Measurements from ENCODE around the gene B3GAT1. TPM values are rescaled to one million over a fixed set of nuclear protein-coding genes. Genes with fewer than 3 reads are reported as not detected.

B3GAT1 gene
- total RNA-seq, 1 donor, result not detected

DNA sequence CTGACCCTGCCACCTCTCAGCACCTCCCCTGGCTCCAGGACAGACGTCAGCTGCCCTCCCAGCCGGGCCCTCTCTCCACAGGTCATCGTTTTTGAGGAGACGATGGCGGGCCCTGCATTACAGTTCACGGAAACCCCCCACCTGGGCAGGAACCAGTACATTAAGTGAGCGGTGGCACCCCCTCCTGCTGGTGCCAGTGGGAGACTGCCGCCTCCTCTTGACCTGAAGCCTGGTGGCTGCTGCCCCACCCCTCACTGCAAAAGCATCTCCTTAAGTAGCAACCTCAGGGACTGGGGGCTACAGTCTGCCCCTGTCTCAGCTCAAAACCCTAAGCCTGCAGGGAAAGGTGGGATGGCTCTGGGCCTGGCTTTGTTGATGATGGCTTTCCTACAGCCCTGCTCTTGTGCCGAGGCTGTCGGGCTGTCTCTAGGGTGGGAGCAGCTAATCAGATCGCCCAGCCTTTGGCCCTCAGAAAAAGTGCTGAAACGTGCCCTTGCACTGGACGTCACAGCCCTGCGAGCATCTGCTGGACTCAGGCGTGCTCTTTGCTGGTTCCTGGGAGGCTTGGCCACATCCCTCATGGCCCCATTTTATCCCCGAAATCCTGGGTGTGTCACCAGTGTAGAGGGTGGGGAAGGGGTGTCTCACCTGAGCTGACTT is 37.0 kb downstream of the B3GAT1 start:
- Histone ChIP-seq H3K27ac (ENCODE audit: low read depth, low read length) (no peak overlapping the region), H4K20me1 (ENCODE audit: insufficient read depth, low read length) (no peaks in the 10 kb centered on the region), H3K36me3 (ENCODE audit: insufficient read depth, low read length) (no peaks in the 10 kb centered on the region), H3K27me3 (ENCODE audit: insufficient read depth, low read length) (no peaks in the 10 kb centered on the region), H3K4me2 (ENCODE audit: insufficient read depth, low read length) (no peak overlapping the region), H3K9me3 (ENCODE audit: low read depth, low read length) (no peaks in the 10 kb centered on the region), H3K4me1 (ENCODE audit: insufficient read depth, low read length) (no peaks in the 10 kb centered on the region), H3K4me3 (ENCODE audit: insufficient read depth, low read length) (no peak overlapping the region), H2AFZ (ENCODE audit: low read length) (no peak overlapping the region), H3K79me2 (ENCODE audit: insufficient read depth, low read length) (no peaks in the 10 kb centered on the region)
- peak; percentile 83 for DNase-seq (ENCODE audit: insufficient read length, low spot score, missing footprints)
- TF ChIP-seq CTCF (IDR thresholded peaks at IDR 0.05; ENCODE audit: extremely low read depth, low read depth, low read length), result no peak

DNA sequence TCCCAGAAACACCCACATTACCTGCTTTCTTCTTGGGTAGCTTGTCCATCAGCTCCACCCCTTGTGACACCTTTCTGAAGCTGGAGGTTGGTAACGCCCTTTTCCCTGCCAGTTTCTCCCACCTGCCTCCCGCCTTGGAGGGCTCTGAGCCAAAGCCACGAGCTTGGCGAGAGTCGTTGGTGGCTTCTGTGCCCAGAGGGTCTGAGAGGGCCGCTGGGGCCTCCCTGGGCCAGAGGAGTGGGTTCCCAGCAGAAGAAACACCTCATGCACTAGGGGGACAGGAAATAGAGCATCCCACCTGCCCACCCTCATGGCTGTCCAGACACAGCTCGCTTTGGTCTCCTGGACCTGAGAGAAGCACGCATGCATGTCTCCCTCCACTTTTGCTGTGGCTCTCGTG is 37.9 kb downstream of the B3GAT1 start:
- DNase-seq (ENCODE audit: insufficient read length, low spot score, missing footprints), result peak; percentile 72
- H3K79me2 ChIP-seq (ENCODE audit: insufficient read depth, low read length), result no peaks in the 10 kb centered on the region
- no peaks in the 10 kb centered on the region for H3K27me3 ChIP-seq (ENCODE audit: insufficient read depth, low read length)
- no peaks in the 10 kb centered on the region for H3K9me3 ChIP-seq (ENCODE audit: low read depth, low read length)
- H4K20me1 ChIP-seq (ENCODE audit: insufficient read depth, low read length), result no peaks in the 10 kb centered on the region
- no peak overlapping the region for H3K27ac ChIP-seq (ENCODE audit: low read depth, low read length)
- H3K4me1 ChIP-seq (ENCODE audit: insufficient read depth, low read length), result no peaks in the 10 kb centered on the region
- no peak overlapping the region for H3K4me3 ChIP-seq (ENCODE audit: insufficient read depth, low read length)
- H2AFZ ChIP-seq (ENCODE audit: low read length), result no peak overlapping the region
- no peak for TF ChIP-seq CTCF (IDR thresholded peaks at IDR 0.05; ENCODE audit: extremely low read depth, low read depth, low read length)
- no peaks in the 10 kb centered on the region for H3K36me3 ChIP-seq (ENCODE audit: insufficient read depth, low read length)
- no peak overlapping the region for H3K4me2 ChIP-seq (ENCODE audit: insufficient read depth, low read length)

DNA sequence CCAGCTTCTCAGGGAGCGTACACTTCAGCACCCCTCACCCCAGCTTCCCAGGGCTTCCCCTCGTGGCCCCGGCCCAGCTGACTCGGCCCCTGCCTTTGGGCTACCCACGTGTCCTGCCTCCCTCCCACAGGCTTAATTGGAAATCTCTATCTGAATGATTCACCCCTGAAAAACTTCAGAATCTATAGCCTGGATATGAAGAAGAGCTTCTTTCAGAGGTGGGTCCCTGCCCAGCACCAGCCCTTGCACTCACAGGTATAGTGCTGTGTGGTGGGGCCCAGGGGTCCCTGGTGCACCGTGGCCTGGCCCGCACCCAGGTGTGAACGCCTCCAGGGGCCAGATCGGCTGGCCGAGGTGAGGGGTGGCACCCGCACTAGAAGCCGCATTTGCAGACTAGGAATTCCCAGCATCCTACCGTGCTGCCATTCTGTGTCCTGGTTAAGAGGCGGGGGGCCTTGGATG is 38.4 kb downstream of the B3GAT1 start:
- TF ChIP-seq CTCF (IDR thresholded peaks at IDR 0.05; ENCODE audit: extremely low read depth, low read depth, low read length), result no peak

GRCh38 chr11:134372961-134373360 is 39.1 kb downstream of the B3GAT1 start:
- Histone ChIP-seq H3K4me2 (ENCODE audit: insufficient read depth, low read length) (no peak overlapping the region), H3K79me2 (ENCODE audit: insufficient read depth, low read length) (no peaks in the 10 kb centered on the region), H3K4me1 (ENCODE audit: insufficient read depth, low read length) (no peaks in the 10 kb centered on the region), H3K9me3 (ENCODE audit: low read depth, low read length) (no peaks in the 10 kb centered on the region), H3K4me3 (ENCODE audit: insufficient read depth, low read length) (no peak overlapping the region), H4K20me1 (ENCODE audit: insufficient read depth, low read length) (no peaks in the 10 kb centered on the region), H2AFZ (ENCODE audit: low read length) (no peak overlapping the region), H3K36me3 (ENCODE audit: insufficient read depth, low read length) (no peaks in the 10 kb centered on the region), H3K27me3 (ENCODE audit: insufficient read depth, low read length) (no peaks in the 10 kb centered on the region), H3K27ac (ENCODE audit: low read depth, low read length) (no peak overlapping the region)
- DNase-seq (ENCODE audit: insufficient read length, low spot score, missing footprints), result peak; percentile 50
- TF ChIP-seq CTCF (IDR thresholded peaks at IDR 0.05; ENCODE audit: extremely low read depth, low read depth, low read length), result no peak

More for the DNA sequence above, 38.4 kb downstream of the B3GAT1 start:
- H4K20me1 ChIP-seq (ENCODE audit: insufficient read depth, low read length), result no peaks in the 10 kb centered on the region
- no peak overlapping the region for H3K4me3 ChIP-seq (ENCODE audit: insufficient read depth, low read length)
- H3K79me2 ChIP-seq (ENCODE audit: insufficient read depth, low read length), result no peaks in the 10 kb centered on the region
- no peaks in the 10 kb centered on the region for H3K4me1 ChIP-seq (ENCODE audit: insufficient read depth, low read length)
- no peaks in the 10 kb centered on the region for H3K27me3 ChIP-seq (ENCODE audit: insufficient read depth, low read length)
- no peaks in the 10 kb centered on the region for H3K9me3 ChIP-seq (ENCODE audit: low read depth, low read length)
- H2AFZ ChIP-seq (ENCODE audit: low read length), result no peak overlapping the region
- H3K27ac ChIP-seq (ENCODE audit: low read depth, low read length), result no peak overlapping the region
- no peak overlapping the region for H3K4me2 ChIP-seq (ENCODE audit: insufficient read depth, low read length)
- no peak for DNase-seq (ENCODE audit: insufficient read length, low spot score, missing footprints)
- H3K36me3 ChIP-seq (ENCODE audit: insufficient read depth, low read length), result no peaks in the 10 kb centered on the region

Measured in osteoblast (primary cell).